Heart right ventricle (tissue), 16 donors: Measurements from ENCODE around the gene TBC1D22A. TPM values are rescaled to one million over a fixed set of nuclear protein-coding genes. Genes with fewer than 3 reads are reported as not detected.
A peak's percentile ranks its signal among the peaks of the same experiment; 100 is the strongest.

Experiments used
- ATAC-seq, 8 donors: fragments of 200-7000 bp; cut with Tn5 transposase; one replicate each; pipeline ENCODE4 v1.9.1; 2020; ENCODE audit warnings: mild to moderate bottlenecking in 8 of 8, moderate library complexity in 8 of 8, moderate number of reproducible peaks in 1 of 8
- DNase-seq, 2 donors: peaks; one replicate each; pipeline ENCODE4 v3.0.0-alpha.2; 2020
- H3K27ac ChIP-seq, 10 donors: fragments of 200-600 bp; sonication (generic) in 2 of 10; one replicate each; pipeline versions ENCODE4 v1.5.0 to v1.8.0; 2020 to 2022; ENCODE audit warnings: mild to moderate bottlenecking in 3 of 10
- H3K27me3 ChIP-seq, 7 donors: fragments of 200-600 bp; one replicate each; pipeline ENCODE4 v1.8.0; 2021 to 2022; ENCODE audit warnings: mild to moderate bottlenecking in 2 of 7
- H3K36me3 ChIP-seq, 9 donors: fragments of 200-600 bp; sonication (generic) in 1 of 9; one replicate each; pipeline versions ENCODE4 v1.5.0 to v1.8.0; 2020 to 2022; ENCODE audit warnings: mild to moderate bottlenecking in 2 of 9
- H3K4me1 ChIP-seq, 9 donors: fragments of 200-600 bp; sonication (generic) in 1 of 9; one replicate each; pipeline versions ENCODE4 v1.5.0 to v1.8.0; 2020 to 2022; ENCODE audit warnings: mild to moderate bottlenecking in 4 of 9
- H3K4me3 ChIP-seq, 10 donors: fragments of 200-600 bp; sonication (generic) in 2 of 10; one replicate each; pipeline versions ENCODE4 v1.5.0 to v1.8.0; 2020 to 2022; ENCODE audit warnings: mild to moderate bottlenecking in 7 of 10, moderate library complexity in 2 of 10
- H3K9me3 ChIP-seq, 11 donors: fragments of 200-600 bp in 10 of 11; sonication (generic) in 2 of 11; one replicate each; pipeline versions ENCODE4 v1.5.0 to v1.8.0; 2013 to 2022; ENCODE audit warnings: mild to moderate bottlenecking in 2 of 11, control low read depth in 1 of 11, moderate library complexity in 1 of 11
- WGBS, 2 donors: extraction: QIAGEN DNeasy Blood & Tissue Kit; methylation state at CpG; one replicate each; pipeline ENCODE4 v1.1.7; 2013; ENCODE audit warnings: inconsistent platforms in 1 of 2; 5-methylcytosine and 5-hydroxymethylcytosine counted together
- intact Hi-C, 10 donors: fragments of 100-400 bp; cut with DNase I; formaldehyde crosslinking; loops; one replicate each; pipeline versions ENCODE4 v1.11.1 to v1.14.2; 2022
- polyA plus RNA-seq, 2 donors: library from polyadenylated mRNA; stranded (reverse); fragments of 200-250 nt; gene quantifications; one replicate each; pipeline ENCODE4 v1.2.3, GENCODE V29; 2013
- total RNA-seq, 10 donors: library from RNA; stranded (reverse); fragmentation: NEBNext Ultra II Directional in 3 of 10; extraction: Animal tissue kit (Norgen Biotek cat#: 25700) in 3 of 10; gene quantifications; one replicate each; pipeline versions ENCODE4 v1.2.1 to v1.2.4, GENCODE V29; 2021 to 2023
- TF ChIP-seq, protein P1 (sequence below), 9 donors: fragments of 200-600 bp; sonication (generic) in 2 of 9; IDR thresholded peaks; one replicate each; pipeline versions ENCODE4 v1.5.0 to v1.8.0; 2021 to 2022; ENCODE audit warnings: antibody characterized with exemption in 9 of 9, mild to moderate bottlenecking in 5 of 9, moderate library complexity in 1 of 9
- donor health status: Arrhythmogenic right ventricular cardiomyopathy.
- donor health status: ischemic (EF 13 %, LVEDD 7.1; RV severe dilation, severe dysfunction).
- donor health status: healthy with polysubstance abuse.
- donor health status: DM: no; HTN: yes; CAD: no.
- donor health status: DM: no; HTN: no; CAD: no.
- donor health status: ischemic (EF 25% LVEDD 6.9; RV normal size, moderate dysfunction).
- donor health status: ischemic (EF 25% LVEDD 5.7; RV mildly dilated, moderate dysfunction).
- donor health status: healthy.
- donor health status: DM: yes; HTN: yes; CAD: no.
- donor health status: Ischemic cardiomyopathy.
- donor health status: ischemic (EF 35%, LVEDD 5.7; RV mildly dilated, moderate dysfunction).
- donor health status: nonischemic (EF 11% LVEDD 7.7; RV severe dilation, severe dysfunction).
- donor health status: DM: yes; HTN: yes; CAD: no.
- donor health status: PGD.
- donor health status: ischemic (EF 29% LVEDD 5.4; RV normal size, mild dysfunction).
- donor health status: nonischemic (EF 23%, LVEDD 6.1; RV moderate dilation, normal function).

The TBC1D22A gene
- total and polyA plus RNA-seq, 12 donors, result 7.2 to 27.9 (median 17.9) TPM

DNA sequence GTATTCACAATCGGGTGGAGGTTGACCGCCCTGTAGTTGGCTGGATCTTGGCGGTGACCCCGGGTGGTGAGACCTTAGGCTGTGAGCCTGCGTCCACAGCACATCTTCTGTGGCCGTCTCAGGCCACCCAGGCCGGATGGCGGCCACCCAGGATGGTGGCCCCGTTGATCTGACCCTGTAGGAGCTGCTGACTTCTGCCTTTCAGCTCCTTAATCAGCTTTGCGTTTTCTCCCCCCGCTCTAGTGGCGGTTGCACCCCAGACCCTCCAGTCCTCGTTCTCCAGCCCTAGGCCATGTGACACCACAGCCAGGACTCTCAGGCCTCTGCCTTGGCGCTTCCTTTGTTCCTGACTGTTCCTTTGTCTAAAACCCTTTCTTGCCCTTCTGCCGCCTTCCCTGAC lies 244.0 kb downstream of the TBC1D22A start:
- Histone ChIP-seq H3K9me3 (no peaks in the 10 kb centered on the region), H3K36me3 (peaks cover 0 to 38% (median 0%) of the 10 kb centered on the region in 9 donors)
- TF ChIP-seq, protein P1, sequence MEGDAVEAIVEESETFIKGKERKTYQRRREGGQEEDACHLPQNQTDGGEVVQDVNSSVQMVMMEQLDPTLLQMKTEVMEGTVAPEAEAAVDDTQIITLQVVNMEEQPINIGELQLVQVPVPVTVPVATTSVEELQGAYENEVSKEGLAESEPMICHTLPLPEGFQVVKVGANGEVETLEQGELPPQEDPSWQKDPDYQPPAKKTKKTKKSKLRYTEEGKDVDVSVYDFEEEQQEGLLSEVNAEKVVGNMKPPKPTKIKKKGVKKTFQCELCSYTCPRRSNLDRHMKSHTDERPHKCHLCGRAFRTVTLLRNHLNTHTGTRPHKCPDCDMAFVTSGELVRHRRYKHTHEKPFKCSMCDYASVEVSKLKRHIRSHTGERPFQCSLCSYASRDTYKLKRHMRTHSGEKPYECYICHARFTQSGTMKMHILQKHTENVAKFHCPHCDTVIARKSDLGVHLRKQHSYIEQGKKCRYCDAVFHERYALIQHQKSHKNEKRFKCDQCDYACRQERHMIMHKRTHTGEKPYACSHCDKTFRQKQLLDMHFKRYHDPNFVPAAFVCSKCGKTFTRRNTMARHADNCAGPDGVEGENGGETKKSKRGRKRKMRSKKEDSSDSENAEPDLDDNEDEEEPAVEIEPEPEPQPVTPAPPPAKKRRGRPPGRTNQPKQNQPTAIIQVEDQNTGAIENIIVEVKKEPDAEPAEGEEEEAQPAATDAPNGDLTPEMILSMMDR (IDR thresholded peaks at IDR 0.05), result no peak

DNA sequence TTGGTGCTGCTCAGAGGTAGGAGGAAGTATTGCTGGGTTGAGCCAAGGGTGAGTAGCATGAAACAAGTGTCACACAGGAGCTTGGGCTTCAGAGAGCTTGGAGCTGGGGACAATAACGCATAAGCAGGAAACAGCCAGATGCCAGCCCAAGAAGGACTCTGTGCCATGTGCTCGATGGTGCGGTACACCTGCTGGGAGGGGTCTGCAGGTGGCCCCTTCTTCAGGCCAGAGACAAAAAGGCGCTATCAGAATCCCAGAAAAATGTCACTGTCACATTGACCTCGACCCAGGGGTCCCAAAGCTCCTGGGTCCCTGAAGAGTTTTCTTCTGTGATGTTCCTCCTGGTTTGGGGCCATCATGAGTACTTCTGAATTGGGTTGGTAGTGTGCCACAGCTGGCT lies 244.4 kb downstream of the TBC1D22A start:
- Histone ChIP-seq H3K4me1 (peaks cover 0 to 12% (median 6%) of the 10 kb centered on the region in 9 donors), H3K27me3 (no peaks in the 10 kb centered on the region), H3K9me3 (no peaks in the 10 kb centered on the region), H3K36me3 (peaks cover 0 to 38% (median 0%) of the 10 kb centered on the region in 9 donors), H3K27ac (no peak overlapping the region), H3K4me3 (no peak overlapping the region)
- TF ChIP-seq, protein P1 (IDR thresholded peaks at IDR 0.05), result no peak
- DNase-seq (no peak), ATAC-seq (no peak)
- intact Hi-C loops, result no loop called here
- 96 to 97% methylated on average over 5 of the region's 5 CpGs for WGBS, 2 donors

More for the DNA sequence above, 244.0 kb downstream of the TBC1D22A start:
- intact Hi-C loops, result no loop called here
- ATAC-seq, result peak in 2 of 8 donors; percentile 9 to 27
- no peak overlapping the region for H3K4me3 ChIP-seq
- DNase-seq, result no peak
- 85 to 87% methylated on average over 15 of the region's 15 CpGs for WGBS, 2 donors
- no peaks in the 10 kb centered on the region for H3K27me3 ChIP-seq
- peaks cover 0 to 12% (median 6%) of the 10 kb centered on the region in 9 donors for H3K4me1 ChIP-seq
- no peak overlapping the region for H3K27ac ChIP-seq

DNA sequence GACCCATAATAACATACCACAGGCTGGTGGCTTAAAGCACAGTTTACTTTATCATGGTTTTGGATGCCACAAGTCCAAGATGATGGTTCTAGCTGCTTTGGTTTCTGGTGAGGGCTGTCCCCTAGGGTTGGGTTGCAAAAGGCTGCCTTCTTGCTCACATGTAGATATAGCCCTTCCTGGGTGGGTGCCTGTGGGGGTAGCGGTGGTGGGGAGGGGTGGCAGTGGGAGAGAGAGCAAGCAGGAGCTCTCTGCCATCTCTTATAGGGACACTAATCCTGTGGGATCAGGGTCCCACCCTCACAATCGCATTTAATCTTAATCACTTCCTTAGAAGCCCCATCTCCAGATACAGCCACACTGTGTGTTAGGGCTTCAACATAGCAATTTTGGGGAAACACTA lies 245.0 kb downstream of the TBC1D22A start:
- WGBS, 2 donors, result 95 to 100% methylated on average over 2 of the region's 2 CpGs
- Histone ChIP-seq H3K4me1 (peaks cover 0 to 12% (median 6%) of the 10 kb centered on the region in 9 donors), H3K36me3 (peaks cover 0 to 40% (median 0%) of the 10 kb centered on the region in 9 donors), H3K9me3 (no peaks in the 10 kb centered on the region), H3K4me3 (no peak overlapping the region), H3K27ac (no peak overlapping the region), H3K27me3 (no peaks in the 10 kb centered on the region)
- intact Hi-C loops, result no loop called here
- DNase-seq (no peak), ATAC-seq (no peak)
- TF ChIP-seq, protein P1 (IDR thresholded peaks at IDR 0.05), result no peak

DNA sequence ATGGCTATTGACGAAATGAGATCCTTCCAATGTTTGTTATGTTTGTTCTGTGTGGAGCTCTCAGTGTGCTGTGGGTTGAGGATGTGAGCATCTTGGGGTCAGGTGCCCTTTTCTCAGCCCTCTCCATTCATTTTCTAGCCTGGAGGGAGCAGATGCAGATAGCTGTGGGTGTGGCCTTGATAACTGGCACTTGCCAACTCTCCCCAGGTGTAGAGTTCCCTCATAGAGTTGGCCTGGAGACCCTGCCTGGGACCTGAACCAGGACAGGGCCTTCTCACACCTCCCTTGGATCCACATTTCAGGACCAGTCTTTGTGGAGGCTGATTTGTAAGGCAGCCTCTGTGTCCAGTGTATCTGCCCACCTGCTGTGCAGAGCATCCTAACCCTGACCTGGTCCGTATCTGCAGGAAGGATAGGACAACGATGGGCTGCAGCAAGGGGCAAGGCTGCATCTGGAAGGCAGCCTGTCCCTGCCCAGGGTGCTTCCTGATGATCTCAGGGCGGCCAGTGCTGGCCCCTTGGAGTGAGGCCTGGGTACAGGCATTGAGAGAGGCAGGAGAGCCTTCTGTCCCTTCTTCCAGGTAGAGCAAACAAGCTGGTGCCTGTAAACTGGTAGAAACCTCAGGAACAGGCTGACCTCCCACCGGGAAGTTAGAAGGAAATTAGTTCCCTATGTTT lies 245.9 kb downstream of the TBC1D22A start:
- Histone ChIP-seq H3K9me3 (no peaks in the 10 kb centered on the region), H3K4me1 (peaks cover 0 to 12% (median 6%) of the 10 kb centered on the region in 9 donors), H3K4me3 (no peak overlapping the region), H3K36me3 (peaks cover 0 to 45% (median 0%) of the 10 kb centered on the region in 9 donors), H3K27ac (no peak overlapping the region), H3K27me3 (no peaks in the 10 kb centered on the region)
- intact Hi-C loops, result no loop called here
- 94 to 96% methylated on average over 5 of the region's 5 CpGs for WGBS, 2 donors
- DNase-seq (no peak), ATAC-seq (no peak)
- TF ChIP-seq, protein P1 (IDR thresholded peaks at IDR 0.05), result no peak
